Smooth muscle cell (in vitro differentiated cells): ENCODE results near the gene SYP. TPM values are rescaled to one million over a fixed set of nuclear protein-coding genes. Genes with fewer than 3 reads are reported as not detected.

Experiments
- DNase-seq: peaks from one replicate; lab custom pipeline; 2025; ENCODE audit not compliant: unreplicated experiment; lab: John Stamatoyannopoulos, UW
- H2AFZ ChIP-seq: fragments of 200-600 bp; sonication (generic); 2 replicates; pipeline ENCODE4 v1.6.0; 2016; ENCODE audit warnings: antibody characterized with exemption, low read depth, mild to moderate bottlenecking
- H3F3A ChIP-seq: fragments of 200-600 bp; sonication (generic); 2 replicates; pipeline ENCODE4 v1.6.0; 2017; ENCODE audit warnings: antibody characterized with exemption, low read depth
- H3K27ac ChIP-seq: fragments of 200-600 bp; sonication (generic); 2 replicates; pipeline ENCODE4 v1.5.1; 2016; ENCODE audit warnings: low read depth, mild to moderate bottlenecking
- H3K27me3 ChIP-seq: fragments of 200-600 bp; sonication (generic); 2 replicates; pipeline ENCODE4 v1.6.1; 2016; ENCODE audit warnings: low read depth, mild to moderate bottlenecking
- H3K36me3 ChIP-seq: fragments of 200-600 bp; sonication (generic); 2 replicates; pipeline ENCODE4 v1.5.1; 2016; ENCODE audit warnings: low read depth
- H3K4me1 ChIP-seq: fragments of 200-600 bp; sonication (generic); 2 replicates; pipeline ENCODE4 v1.5.1; 2016; ENCODE audit warnings: low read depth
- H3K4me2 ChIP-seq: fragments of 200-600 bp; sonication (generic); 2 replicates; pipeline ENCODE4 v1.6.0; 2016; ENCODE audit warnings: mild to moderate bottlenecking
- H3K4me3 ChIP-seq: fragments of 200-600 bp; sonication (generic); 2 replicates; pipeline ENCODE4 v1.5.1; 2016; ENCODE audit warnings: mild to moderate bottlenecking
- H3K79me2 ChIP-seq: fragments of 200-600 bp; sonication (generic); 2 replicates; pipeline ENCODE4 v1.6.0; 2016; ENCODE audit warnings: low read depth, mild to moderate bottlenecking
- H3K9ac ChIP-seq: fragments of 200-600 bp; sonication (generic); 2 replicates; pipeline ENCODE4 v1.6.0; 2016; ENCODE audit warnings: low read depth
- H3K9me3 ChIP-seq: fragments of 200-600 bp; sonication (generic); replicated peaks from 2 replicates; pipeline ENCODE4 v1.5.1; 2016; ENCODE audit warnings: low read depth
- H4K20me1 ChIP-seq: fragments of 200-600 bp; sonication (generic); 2 replicates; pipeline ENCODE4 v1.6.0; 2016; ENCODE audit warnings: low read depth
- CTCF ChIP-seq: fragments of 200-600 bp; sonication (generic); IDR thresholded peaks from 2 replicates; pipeline ENCODE4 v1.5.1; 2017; ENCODE audit warnings: borderline replicate concordance, mild to moderate bottlenecking, antibody characterized with exemption; ENCODE audit not compliant: insufficient read depth, poor library complexity, severe bottlenecking
- WGBS: methylation state at CpG from one replicate; pipeline ENCODE4 v1.1.7; 2016; ENCODE audit warnings: low lambda C conversion rate; 5-methylcytosine and 5-hydroxymethylcytosine counted together
- polyA plus RNA-seq: library from polyadenylated mRNA; unstranded; fragments of >200 nt; fragmentation: Nextera tagmentation; extraction: Ambion mirVana; gene quantifications from 2 replicates; pipeline ENCODE4 v1.2.1, GENCODE V29; 2016
- total RNA-seq: library from RNA; depleted of rRNA; stranded (reverse); fragments of >200 nt; gene quantifications from 2 replicates; pipeline ENCODE4 v1.2.3, GENCODE V29; 2014

SYP gene
- total and polyA plus RNA-seq, 2 experiments from 2014 or later, result not detected

DNA sequence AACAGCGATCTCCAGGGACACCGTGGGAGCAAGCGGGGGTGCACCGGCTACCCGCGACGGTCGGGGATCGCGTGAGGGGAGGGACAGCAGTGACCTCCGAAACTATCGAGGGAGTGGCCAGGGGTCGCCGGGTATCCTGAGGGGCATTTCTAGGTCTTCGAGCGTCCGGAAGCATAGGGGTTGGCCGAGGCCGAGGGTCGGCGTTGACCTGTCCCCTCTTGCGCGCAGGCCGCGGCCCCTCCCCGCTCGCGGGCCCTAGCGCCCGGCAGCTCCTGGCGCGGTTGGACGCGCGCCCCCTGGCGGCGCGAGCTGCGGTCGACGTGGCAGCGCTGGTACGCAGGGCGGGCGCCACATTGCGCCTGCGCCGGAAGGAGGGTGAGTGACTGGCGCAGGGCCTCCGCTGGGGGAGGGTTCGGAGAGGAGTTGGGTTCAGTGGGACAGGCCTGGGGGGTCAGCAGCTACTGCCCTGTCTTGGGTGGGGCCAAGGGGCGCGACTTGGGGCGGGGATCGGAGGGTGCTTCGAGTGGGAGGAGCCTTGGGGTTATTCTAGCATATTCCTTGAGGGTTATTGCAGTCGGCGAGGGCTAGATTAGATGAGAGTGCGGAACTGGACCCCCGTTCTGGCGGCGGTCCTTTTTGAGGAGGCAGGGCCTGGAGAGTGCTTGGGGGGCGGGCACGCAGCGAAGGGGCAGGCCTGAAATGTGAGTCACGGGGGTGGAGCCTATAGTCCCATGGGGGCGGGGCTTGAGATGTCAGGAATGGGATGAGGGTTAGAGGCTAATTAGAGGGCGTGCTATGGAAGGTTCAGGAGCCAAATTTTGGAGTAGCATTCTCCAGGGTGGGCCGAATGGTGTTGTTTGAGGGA, 36.2 kb downstream of the SYP start:
- Histone ChIP-seq H2AFZ (no peak overlapping the region), H3F3A (no peaks in the 10 kb centered on the region), H3K27ac (peak overlapping the region; percentile 72), H3K9ac (peak overlapping the region; percentile 63), H3K4me3 (peak overlapping the region; percentile 40), H4K20me1 (no peaks in the 10 kb centered on the region), H3K4me2 (peak overlapping the region; percentile 79), H3K36me3 (no peaks in the 10 kb centered on the region), H3K27me3 (no peaks in the 10 kb centered on the region), H3K9me3 (no peaks in the 10 kb centered on the region), H3K4me1 (peaks cover 5% of the 10 kb centered on the region), H3K79me2 (no peaks in the 10 kb centered on the region)
- DNase-seq, result peak; percentile 69
- WGBS, result 54% methylated on average over 67 of the region's 69 CpGs
- TF ChIP-seq CTCF, result peak; percentile 66

- no peak within 1 kb of the TSS for H2AFZ ChIP-seq
- no peaks in the 10 kb centered on the region for H4K20me1 ChIP-seq
- H3K9me3 ChIP-seq, result no peaks in the 10 kb centered on the region
- H3K4me1 ChIP-seq, result peaks cover 5% of the 10 kb centered on the region
- WGBS, result 66% methylated on average over 28 of the region's 28 CpGs
- no peak within 1 kb of the TSS for H3K9ac ChIP-seq
- H3K4me2 ChIP-seq, result peak within 1 kb of the TSS; percentile 79
- H3K4me3 ChIP-seq, result peak within 1 kb of the TSS; percentile 40
- TF ChIP-seq CTCF, result no peak
- no peaks in the 10 kb centered on the region for H3K79me2 ChIP-seq
- no peaks in the 10 kb centered on the region for H3K27me3 ChIP-seq
- no peaks in the 10 kb centered on the region for H3K36me3 ChIP-seq
- no peaks in the 10 kb centered on the region for H3F3A ChIP-seq
- DNase-seq, result no peak
- H3K27ac ChIP-seq, result no peak within 1 kb of the TSS
These were observed 37.4 kb downstream of the SYP start, which contains the start of gene MAGIX for GRCh38 chrX:49162620-49163019. Gene MAGIX (plus strand): TSS chrX:49162758. CDS start chrX:49162890, 132 bp downstream.

GRCh38 chrX:49161632-49162031, 38.4 kb downstream of the SYP start:
- Histone ChIP-seq H3K4me2 (no peak overlapping the region), H3K4me1 (no peaks in the 10 kb centered on the region), H3K4me3 (no peak overlapping the region), H2AFZ (no peak overlapping the region), H3K9me3 (no peaks in the 10 kb centered on the region), H4K20me1 (no peaks in the 10 kb centered on the region), H3K27ac (no peak overlapping the region), H3K27me3 (no peaks in the 10 kb centered on the region), H3K9ac (no peak overlapping the region), H3K36me3 (no peaks in the 10 kb centered on the region), H3K79me2 (no peaks in the 10 kb centered on the region), H3F3A (no peaks in the 10 kb centered on the region)
- no peak for DNase-seq
- no peak for TF ChIP-seq CTCF
- WGBS, result 86% methylated on average over 5 of the region's 5 CpGs

GRCh38 chrX:49160908-49161307, 39.1 kb downstream of the SYP start:
- Histone ChIP-seq H3K9me3 (no peaks in the 10 kb centered on the region), H3K27ac (no peak overlapping the region), H2AFZ (no peak overlapping the region), H3K4me1 (no peaks in the 10 kb centered on the region), H3K4me3 (no peak overlapping the region), H3K27me3 (no peaks in the 10 kb centered on the region), H3F3A (no peaks in the 10 kb centered on the region), H3K9ac (no peak overlapping the region), H3K79me2 (no peaks in the 10 kb centered on the region), H3K4me2 (no peak overlapping the region), H4K20me1 (no peaks in the 10 kb centered on the region), H3K36me3 (no peaks in the 10 kb centered on the region)
- DNase-seq, result no peak
- no peak for TF ChIP-seq CTCF
- WGBS, result 95% methylated on average over 2 of the region's 2 CpGs
